K562 (cell line): ENCODE results near the gene SVBP. TPM values are rescaled to one million over a fixed set of nuclear protein-coding genes. Genes with fewer than 3 reads are reported as not detected.

Experiments used
- ATAC-seq: fragments of 200-7000 bp; cut with Tn5 transposase; 3 replicates; pipeline ENCODE4 v1.9.1; 2020; ENCODE audit warnings: moderate library complexity
- BruUV-seq: library from RNA; stranded (reverse); fragments of 400-500 nt; replicated peaks from 2 replicates; lab custom pipeline; 2021; lab: Mats Ljungman, UMichigan
- CTCF ChIA-PET: fragments of 300-600 bp; formaldehyde crosslinking; extraction: SDS; loops from one replicate; lab custom pipeline; 2021; ENCODE audit warnings: low intra/inter-chr PET ratio; lab: Yijun Ruan, JAX
- POLR2A ChIA-PET: fragments of 300-600, 350-650 bp; sonication (Branson Sonifier 250); formaldehyde crosslinking; extraction: SDS; loops from one replicate; lab custom pipeline; 2021; ENCODE audit warnings: antibody characterized with exemption, inconsistent platforms; lab: Yijun Ruan, JAX
- DNase-seq, 4 experiments: peaks; one replicate each; pipeline versions ENCODE4 v3.0.0 to v3.0.0-alpha.2; 2011 to 2018; ENCODE audit warnings: low spot score in 3 of 4, mixed read lengths in 3 of 4; ENCODE audit errors: extremely low read depth in 1 of 4
- FAIRE-seq: peaks from 2 replicates; lab custom pipeline; 2011; peaks lifted over from hg19 to GRCh38; lab: Jason Lieb, UNC
- H2AFZ ChIP-seq: 2 replicates; pipeline ENCODE4 v1.6.0; 2011; ENCODE audit warnings: low read depth, low read length, control low read depth, inconsistent platforms
- H3K27ac ChIP-seq: fragments of 200-600 bp; 3 replicates; pipeline ENCODE4 v1.8.0; 2011; ENCODE audit warnings: low read depth, mild to moderate bottlenecking, control low read depth, inconsistent platforms, low read length, moderate library complexity, mixed read lengths; ENCODE audit errors: extremely low read depth
- H3K27me3 ChIP-seq, 2 experiments: fragments of 300-600 bp in 1 of 2; 2 replicates in 1 of 2; 3 replicates in 1 of 2; pipeline versions ENCODE4 v1.6.0 to v1.8.0; 2011; ENCODE audit warnings: inconsistent platforms in 2 of 2, low read length in 2 of 2, mild to moderate bottlenecking in 1 of 2, mixed read lengths in 1 of 2, moderate library complexity in 1 of 2; ENCODE audit not compliant: control insufficient read depth in 2 of 2, insufficient read depth in 2 of 2
- H3K36me3 ChIP-seq: fragments of 300-600 bp; 3 replicates; pipeline ENCODE4 v1.8.0; 2011; ENCODE audit warnings: mild to moderate bottlenecking, low read length, inconsistent platforms; ENCODE audit not compliant: control insufficient read depth, insufficient read depth
- H3K4me1 ChIP-seq, 2 experiments: fragments of 200-600 bp in 1 of 2; replicated peaks in 1 of 2; 2 replicates in 1 of 2; 3 replicates in 1 of 2; pipeline versions ENCODE4 v1.5.1 to v1.8.0; 2011; ENCODE audit warnings: inconsistent platforms in 2 of 2, low read length in 2 of 2, mild to moderate bottlenecking in 1 of 2, mixed read lengths in 1 of 2, moderate library complexity in 1 of 2; ENCODE audit not compliant: control insufficient read depth in 2 of 2, insufficient read depth in 2 of 2
- H3K4me2 ChIP-seq: 2 replicates; pipeline ENCODE4 v1.6.1; 2011; ENCODE audit warnings: low read length, control low read depth, inconsistent platforms, mixed read lengths; ENCODE audit not compliant: insufficient read depth
- H3K4me3 ChIP-seq: fragments of 200-600 bp; sonication (generic), shearing (Covaris generic); 2 replicates; pipeline ENCODE4 v1.5.1; 2016; ENCODE audit warnings: control low read depth, inconsistent platforms
- H3K79me2 ChIP-seq: fragments of 200-600 bp; 3 replicates; pipeline ENCODE4 v1.8.0; 2011; ENCODE audit warnings: low read length, inconsistent platforms; ENCODE audit not compliant: control insufficient read depth, insufficient read depth
- H3K9ac ChIP-seq, 2 experiments: 2 replicates each; pipeline versions ENCODE4 v1.6.0 to v1.6.1; 2011; ENCODE audit warnings: low read depth in 2 of 2, low read length in 2 of 2, control low read depth in 1 of 2, inconsistent platforms in 1 of 2, mild to moderate bottlenecking in 1 of 2, mixed read lengths in 1 of 2; ENCODE audit not compliant: insufficient read depth in 1 of 2
- H3K9me1 ChIP-seq: one replicate; pipeline ENCODE4 v1.6.0; 2011; ENCODE audit warnings: inconsistent platforms, mild to moderate bottlenecking, low read length, moderate library complexity; ENCODE audit not compliant: control insufficient read depth, insufficient read depth
- H3K9me3 ChIP-seq: replicated peaks from 2 replicates; pipeline ENCODE4 v1.5.1; 2011; ENCODE audit warnings: low read depth, low read length, inconsistent platforms; ENCODE audit not compliant: control insufficient read depth, insufficient read depth
- H4K20me1 ChIP-seq: replicated peaks from 2 replicates; pipeline ENCODE4 v1.6.1; 2011; ENCODE audit warnings: low read length, inconsistent platforms, mixed read lengths; ENCODE audit not compliant: control insufficient read depth, insufficient read depth
- ADNP ChIP-seq: fragments of 200-800 bp; sonication (Bioruptor generic); IDR thresholded peaks from 2 replicates; pipeline ENCODE4 v1.6.1; 2016; ENCODE audit warnings: missing genetic modification characterization, missing compliant biosample characterization
- PRPF4 ChIP-seq: fragments of 200-400 bp; formaldehyde crosslinking; IDR thresholded peaks from one replicate; pipeline ENCODE4 v1.6.1; 2017; ENCODE audit warnings: low read length, low read depth, mild to moderate bottlenecking; ENCODE audit not compliant: insufficient read depth, poor library complexity, severe bottlenecking
- RFX7 ChIP-seq: fragments of 250-450 bp; sonication (Bioruptor Pico); IDR thresholded peaks from 2 replicates; pipeline ENCODE4 v1.5.1; 2021; ENCODE audit warnings: mild to moderate bottlenecking
- SIRT6 ChIP-seq: IDR thresholded peaks from one replicate; pipeline ENCODE4 v1.6.1; 2012; ENCODE audit warnings: low read depth, mild to moderate bottlenecking, control low read depth, inconsistent platforms, low read length, moderate library complexity
- TOE1 ChIP-seq, 2 experiments: fragments of 450-650 bp in 1 of 2; sonication (generic) in 1 of 2; formaldehyde crosslinking in 1 of 2; IDR thresholded peaks; 2 replicates each; pipeline versions ENCODE4 v1.7.1 to v1.8.0; 2016 to 2022; ENCODE audit warnings: borderline replicate concordance in 2 of 2, mild to moderate bottlenecking in 2 of 2, antibody characterized with exemption in 1 of 2, inconsistent platforms in 1 of 2, low read depth in 1 of 2, missing genetic modification reagents in 1 of 2, moderate library complexity in 1 of 2
- ZEB2 ChIP-seq: fragments of 450-650 bp; IDR thresholded peaks from 2 replicates; pipeline ENCODE4 v1.6.1; 2016
- ZNF75A ChIP-seq: fragments of 450-650 bp; formaldehyde crosslinking; IDR thresholded peaks from 2 replicates; pipeline ENCODE4 v1.4.0; 2020; ENCODE audit warnings: mild to moderate bottlenecking
- WGBS: fragments of 100-300 bp; shearing (Covaris generic); methylation state at CpG from one replicate; pipeline ENCODE4 v1.1.6; 2016; ENCODE audit warnings: low coverage, mixed read lengths; ENCODE audit not compliant: insufficient coverage; ENCODE audit errors: missing lambda C conversion rate; 5-methylcytosine and 5-hydroxymethylcytosine counted together
- in situ Hi-C: fragments of 300-500 bp; cut with MboI; formaldehyde crosslinking; loops from 4 replicates; pipeline ENCODE4 v1.15.0; 2018; ENCODE audit warnings: inconsistent platforms, mixed read lengths
- intact Hi-C: fragments of 100-400 bp; cut with micrococcal nuclease; formaldehyde crosslinking; loops from 2 replicates; pipeline ENCODE4 v1.14.2; 2022
- polyA plus RNA-seq, 8 experiments: library from polyadenylated mRNA; depleted of rRNA in 4 of 8; stranded (reverse) in 5 of 8; unstranded in 3 of 8; fragments of >200 nt; fragmentation: Nextera tagmentation in 2 of 8; fragmentation: Illumina TruSeq in 1 of 8; extraction: Ambion mirVana in 2 of 8; extraction: Trizol in 1 of 8; gene quantifications; 2 replicates each; pipeline versions ENCODE4 v1.2.1 to v1.2.3, GENCODE V29; 2011 to 2014; ENCODE audit warnings: inconsistent platforms in 1 of 8, missing spikeins in 1 of 8
- total RNA-seq, 7 experiments: library from RNA; depleted of rRNA in 6 of 7; stranded (reverse); fragments of >200 nt in 6 of 7; fragmentation: Illumina TruSeq in 2 of 7; extraction: Trizol in 2 of 7; gene quantifications; 2 replicates each; pipeline versions ENCODE4 v1.2.1 to v1.2.3, GENCODE V29; 2011 to 2021; ENCODE audit warnings: low replicate concordance in 1 of 7
- TF ChIP-seq, protein P1 (sequence below): fragments of 450-650 bp; IDR thresholded peaks from 2 replicates; pipeline ENCODE4 v1.7.1; 2018; ENCODE audit warnings: mild to moderate bottlenecking, low read depth; ENCODE audit not compliant: partially characterized antibody
- TF ChIP-seq, protein P2 (sequence below): fragments of 250-450 bp; sonication (Bioruptor Pico); IDR thresholded peaks from 2 replicates; pipeline ENCODE4 v1.8.0; 2022; ENCODE audit warnings: moderate library complexity, mild to moderate bottlenecking, inconsistent platforms
- TF ChIP-seq, protein P3 (sequence below), 2 experiments: fragments of 450-650 bp in 1 of 2; sonication (generic) in 1 of 2; formaldehyde crosslinking; conservative IDR thresholded peaks; 2 replicates each; pipeline versions ENCODE4 v1.4.0 to v1.8.1; 2020 to 2022; ENCODE audit warnings: mild to moderate bottlenecking in 1 of 2, missing genetic modification reagents in 1 of 2

SVBP gene
- total and polyA plus RNA-seq, 9 of the 15 experiments (the other 6 are each of a cell fraction or from before 2014, with no cell fraction given), result 31.7 to 49.7 (median 40.0) TPM

DNA sequence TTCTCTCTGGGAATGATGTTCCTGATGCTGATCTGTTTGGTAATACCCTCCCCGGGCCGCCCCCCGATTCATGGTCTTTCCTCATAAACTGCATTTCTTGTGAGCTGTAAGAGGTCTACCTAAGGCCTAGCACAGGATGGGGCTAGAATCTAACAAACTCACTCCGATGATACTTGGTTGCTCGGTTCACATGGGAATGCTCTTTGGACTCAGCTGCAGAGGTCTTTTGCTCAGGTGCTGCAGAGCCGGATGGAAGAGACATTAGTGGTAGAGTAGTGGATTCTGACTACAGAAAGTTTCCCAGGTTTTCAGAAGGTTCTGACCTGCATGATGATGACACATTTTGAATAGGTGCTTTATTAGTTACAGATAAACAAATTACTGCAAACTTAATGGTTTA is 40.7 kb downstream of the SVBP start:
- no peak overlapping the region for H3K4me3 ChIP-seq
- no peaks in the 10 kb centered on the region for H3K9me3 ChIP-seq
- H3K4me2 ChIP-seq, result no peak overlapping the region
- POLR2A ChIA-PET, result interaction anchor here (0.9 to 5.2 kb wide), 4 partner anchors 9 to 297 kb away, joined by 3 to 27 read pairs (median 12); partner anchors contain the start of genes C1orf50 and P3H1
- no peaks in the 10 kb centered on the region for H3K9me1 ChIP-seq
- H3K27ac ChIP-seq, result no peak overlapping the region
- H2AFZ ChIP-seq, result no peak overlapping the region
- no peak for FAIRE-seq
- ATAC-seq, result no peak
- TF ChIP-seq ZEB2 (no peak), SIRT6 (no peak), ADNP (tag) (no peak), TOE1 (IDR thresholded peaks at IDR 0.05; ENCODE audit: borderline replicate concordance) (no peak), TOE1 (CRISPR knock-in tag; IDR thresholded peaks at IDR 0.05; ENCODE audit: borderline replicate concordance, low read depth) (no peak), PRPF4 (no peak), RFX7 (CRISPR knock-in tag) (no peak), ZNF75A (CRISPR knock-in tag) (no peak)
- TF ChIP-seq, protein P1, sequence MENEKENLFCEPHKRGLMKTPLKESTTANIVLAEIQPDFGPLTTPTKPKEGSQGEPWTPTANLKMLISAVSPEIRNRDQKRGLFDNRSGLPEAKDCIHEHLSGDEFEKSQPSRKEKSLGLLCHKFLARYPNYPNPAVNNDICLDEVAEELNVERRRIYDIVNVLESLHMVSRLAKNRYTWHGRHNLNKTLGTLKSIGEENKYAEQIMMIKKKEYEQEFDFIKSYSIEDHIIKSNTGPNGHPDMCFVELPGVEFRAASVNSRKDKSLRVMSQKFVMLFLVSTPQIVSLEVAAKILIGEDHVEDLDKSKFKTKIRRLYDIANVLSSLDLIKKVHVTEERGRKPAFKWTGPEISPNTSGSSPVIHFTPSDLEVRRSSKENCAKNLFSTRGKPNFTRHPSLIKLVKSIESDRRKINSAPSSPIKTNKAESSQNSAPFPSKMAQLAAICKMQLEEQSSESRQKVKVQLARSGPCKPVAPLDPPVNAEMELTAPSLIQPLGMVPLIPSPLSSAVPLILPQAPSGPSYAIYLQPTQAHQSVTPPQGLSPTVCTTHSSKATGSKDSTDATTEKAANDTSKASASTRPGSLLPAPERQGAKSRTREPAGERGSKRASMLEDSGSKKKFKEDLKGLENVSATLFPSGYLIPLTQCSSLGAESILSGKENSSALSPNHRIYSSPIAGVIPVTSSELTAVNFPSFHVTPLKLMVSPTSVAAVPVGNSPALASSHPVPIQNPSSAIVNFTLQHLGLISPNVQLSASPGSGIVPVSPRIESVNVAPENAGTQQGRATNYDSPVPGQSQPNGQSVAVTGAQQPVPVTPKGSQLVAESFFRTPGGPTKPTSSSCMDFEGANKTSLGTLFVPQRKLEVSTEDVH, result no peak
- TF ChIP-seq, protein P2, sequence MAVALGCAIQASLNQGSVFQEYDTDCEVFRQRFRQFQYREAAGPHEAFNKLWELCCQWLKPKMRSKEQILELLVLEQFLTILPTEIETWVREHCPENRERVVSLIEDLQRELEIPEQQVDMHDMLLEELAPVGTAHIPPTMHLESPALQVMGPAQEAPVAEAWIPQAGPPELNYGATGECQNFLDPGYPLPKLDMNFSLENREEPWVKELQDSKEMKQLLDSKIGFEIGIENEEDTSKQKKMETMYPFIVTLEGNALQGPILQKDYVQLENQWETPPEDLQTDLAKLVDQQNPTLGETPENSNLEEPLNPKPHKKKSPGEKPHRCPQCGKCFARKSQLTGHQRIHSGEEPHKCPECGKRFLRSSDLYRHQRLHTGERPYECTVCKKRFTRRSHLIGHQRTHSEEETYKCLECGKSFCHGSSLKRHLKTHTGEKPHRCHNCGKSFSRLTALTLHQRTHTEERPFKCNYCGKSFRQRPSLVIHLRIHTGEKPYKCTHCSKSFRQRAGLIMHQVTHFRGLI (CRISPR knock-in tag), result no peak
- TF ChIP-seq, protein P3, sequence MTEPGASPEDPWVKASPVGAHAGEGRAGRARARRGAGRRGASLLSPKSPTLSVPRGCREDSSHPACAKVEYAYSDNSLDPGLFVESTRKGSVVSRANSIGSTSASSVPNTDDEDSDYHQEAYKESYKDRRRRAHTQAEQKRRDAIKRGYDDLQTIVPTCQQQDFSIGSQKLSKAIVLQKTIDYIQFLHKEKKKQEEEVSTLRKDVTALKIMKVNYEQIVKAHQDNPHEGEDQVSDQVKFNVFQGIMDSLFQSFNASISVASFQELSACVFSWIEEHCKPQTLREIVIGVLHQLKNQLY (CRISPR knock-in tag; conservative IDR thresholded peaks at IDR 0.05), result no peak
- no peaks in the 10 kb centered on the region for H4K20me1 ChIP-seq
- no peaks in the 10 kb centered on the region for H3K27me3 ChIP-seq
- DNase-seq, result no peak
- in situ Hi-C loops, result loop anchor here (5.0 kb wide), 1 partner anchor 296 kb away; no protein-coding TSS in a partner anchor
- peaks cover 11% of the 10 kb centered on the region; the same call in 2 of the 3 replicates for H3K79me2 ChIP-seq
- H3K4me1 ChIP-seq, result no peaks in the 10 kb centered on the region; a peak in 1 of 5 replicates
- intact Hi-C loops, result no loop called here
- 93% methylated on average over 6 of the region's 6 CpGs for WGBS
- no TSS peak for BruUV-seq
- CTCF ChIA-PET, result no interaction called here
- H3K9ac ChIP-seq, result no peak overlapping the region
- H3K36me3 ChIP-seq, result peaks cover 84% of the 10 kb centered on the region
